B cell (primary cell): ENCODE measurements around the gene FGD4. TPM values are rescaled to one million over a fixed set of nuclear protein-coding genes. Genes with fewer than 3 reads are reported as not detected.

ENCODE experiments used
- ATAC-seq: fragments of 200-7000 bp; cut with Tn5 transposase; one replicate; pipeline ENCODE4 v1.10.0; 2021; ENCODE audit warnings: low read depth, mild to moderate bottlenecking, moderate number of reproducible peaks, moderate library complexity
- CTCF ChIA-PET: fragments of 350-600 bp; sonication (Branson Sonifier 250); formaldehyde crosslinking; loops from one replicate; lab custom pipeline; 2021; ENCODE audit warnings: antibody characterized with exemption, inconsistent platforms; lab: Charles Lee
- POLR2A ChIA-PET: fragments of 350-600 bp; sonication (Branson Sonifier 250); formaldehyde crosslinking; loops from one replicate; lab custom pipeline; 2021; ENCODE audit warnings: antibody characterized with exemption; lab: Charles Lee
- DNase-seq: peaks from one replicate; pipeline ENCODE4 v3.0.0; 2013
- H2AFZ ChIP-seq: 2 replicates; pipeline ENCODE4 v1.6.1; 2012; ENCODE audit warnings: mild to moderate bottlenecking, low read depth, low read length; ENCODE audit not compliant: insufficient read depth, poor library complexity, severe bottlenecking
- H3K27ac ChIP-seq, 2 donors: 1 replicate in 1 of 2; 2 replicates in 1 of 2; pipeline ENCODE4 v1.5.1; 2012 to 2013; ENCODE audit warnings: low read length in 2 of 2, mild to moderate bottlenecking in 2 of 2, moderate library complexity in 1 of 2
- H3K27me3 ChIP-seq, 4 experiments: fragments of 200-600 bp in 1 of 4; sonication (generic) in 1 of 4; replicated peaks in 1 of 4; 1 replicate in 2 of 4; 2 replicates in 2 of 4; pipeline versions ENCODE4 v1.6.1 to v1.7.0; 2013 to 2016; ENCODE audit warnings: low read length in 3 of 4, mild to moderate bottlenecking in 2 of 4, mixed read lengths in 1 of 4, moderate library complexity in 1 of 4; ENCODE audit not compliant: insufficient read depth in 4 of 4, control insufficient read depth in 3 of 4; ENCODE audit errors: control extremely low read depth in 1 of 4
- H3K36me3 ChIP-seq, 2 experiments: replicated peaks in 1 of 2; 1 replicate in 1 of 2; 2 replicates in 1 of 2; pipeline versions ENCODE4 v1.6.1 to v1.7.1; 2013; ENCODE audit warnings: low read length in 1 of 2; ENCODE audit not compliant: insufficient read depth in 2 of 2, control insufficient read depth in 1 of 2; ENCODE audit errors: control extremely low read depth in 1 of 2, extremely low read depth in 1 of 2
- H3K4me1 ChIP-seq, 2 donors: fragments of 200-600 bp in 1 of 2; sonication (generic) in 1 of 2; 1 replicate in 1 of 2; 2 replicates in 1 of 2; pipeline versions ENCODE4 v1.5.1 to v1.6.1; 2013 to 2017; ENCODE audit warnings: low read length in 2 of 2; ENCODE audit not compliant: control insufficient read depth in 2 of 2, insufficient read depth in 2 of 2
- H3K4me2 ChIP-seq: replicated peaks from 2 replicates; pipeline ENCODE3; 2012; ENCODE audit warnings: mild to moderate bottlenecking, low read depth, low read length; ENCODE audit not compliant: poor library complexity, severe bottlenecking
- H3K4me3 ChIP-seq, 5 experiments: fragments of 200-600 bp in 1 of 5; sonication (generic) in 1 of 5; 1 replicate in 3 of 5; 2 replicates in 2 of 5; pipeline versions ENCODE4 v1.5.1 to v1.7.0; 2011 to 2016; ENCODE audit warnings: low read length in 4 of 5, mild to moderate bottlenecking in 4 of 5, low read depth in 2 of 5, control low read depth in 1 of 5, moderate library complexity in 1 of 5; ENCODE audit not compliant: insufficient read depth in 1 of 5; ENCODE audit errors: control extremely low read depth in 1 of 5, extremely low read depth in 1 of 5
- H3K79me2 ChIP-seq: fragments of 200-600 bp; sonication (generic); one replicate; pipeline ENCODE4 v1.6.0; 2016; ENCODE audit warnings: low read length; ENCODE audit not compliant: control insufficient read depth, insufficient read depth
- H3K9ac ChIP-seq: fragments of 200-600 bp; sonication (generic); 2 replicates; pipeline ENCODE4 v1.6.1; 2017; ENCODE audit warnings: mild to moderate bottlenecking, low read length, moderate library complexity
- H3K9me3 ChIP-seq, 3 donors: one replicate each; pipeline versions ENCODE4 v1.6.1 to v1.7.1; 2013; ENCODE audit warnings: low read length in 2 of 3; ENCODE audit not compliant: control insufficient read depth in 2 of 3, insufficient read depth in 1 of 3; ENCODE audit errors: control extremely low read depth in 1 of 3
- H4K20me1 ChIP-seq: 2 replicates; pipeline ENCODE4 v1.6.0; 2012; ENCODE audit warnings: mild to moderate bottlenecking, low read length; ENCODE audit not compliant: insufficient read depth, control insufficient read depth, poor library complexity, severe bottlenecking
- H3K27ac Mint-ChIP-seq: one replicate; pipeline ENCODE4 v1.8.0; 2021; ENCODE audit warnings: mixed read lengths
- H3K27me3 Mint-ChIP-seq: one replicate; pipeline ENCODE4 v1.8.0; 2021; ENCODE audit warnings: mixed read lengths
- H3K4me1 Mint-ChIP-seq: one replicate; pipeline ENCODE4 v1.8.0; 2021; ENCODE audit warnings: mixed read lengths
- H3K4me3 Mint-ChIP-seq: one replicate; pipeline ENCODE4 v1.8.0; 2021; ENCODE audit warnings: mixed read lengths
- H3K9me3 Mint-ChIP-seq: one replicate; pipeline ENCODE4 v1.8.0; 2022; ENCODE audit warnings: mixed read lengths; ENCODE audit not compliant: insufficient read depth
- CTCF ChIP-seq: fragments of 200-600 bp; IDR thresholded peaks from one replicate; pipeline ENCODE4 v1.8.0; 2022; ENCODE audit warnings: antibody characterized with exemption, mild to moderate bottlenecking
- EZH2 ChIP-seq: IDR thresholded peaks from 2 replicates; pipeline ENCODE4 v1.6.1; 2012; ENCODE audit warnings: borderline replicate concordance, low read depth, mild to moderate bottlenecking, moderate library complexity, low read length; ENCODE audit not compliant: insufficient read depth, poor library complexity, severe bottlenecking
- WGBS: methylation state at CpG from one replicate; pipeline ENCODE4 v1.1.5; 2013; ENCODE audit warnings: missing lambda C conversion rate; ENCODE audit not compliant: insufficient coverage; 5-methylcytosine and 5-hydroxymethylcytosine counted together
- intact Hi-C: fragments of 100-400 bp; cut with micrococcal nuclease; formaldehyde crosslinking; loops from one replicate; pipeline ENCODE4 v1.10.0; 2022
- polyA plus RNA-seq: library from polyadenylated mRNA; depleted of rRNA; stranded (reverse); fragments of >200 nt; gene quantifications from 2 replicates; pipeline ENCODE4 v1.2.3, GENCODE V29; 2012
- total RNA-seq, 2 donors: library from RNA; stranded (reverse); fragments of 120-200 nt in 1 of 2; gene quantifications; 1 replicate in 1 of 2; 2 replicates in 1 of 2; pipeline versions ENCODE4 v1.2.3 to v1.2.4, GENCODE V29; 2013 to 2022

FGD4 gene
- total and polyA plus RNA-seq, 2 donors (not counting 1 experiment from before 2014, with no cell fraction given), result 2.1 to 2.8 TPM

GRCh38 chr12:32407795-32408194, 8.4 kb downstream of the FGD4 start:
- Histone ChIP-seq H3K79me2 (no peaks in the 10 kb centered on the region), H3K9me3 (no peaks in the 10 kb centered on the region), H3K9ac (no peak overlapping the region), H3K27me3 (peaks cover 0 to 2% (median under 1%) of the 10 kb centered on the region in 4 experiments), H2AFZ (no peak overlapping the region), H3K36me3 (no peaks in the 10 kb centered on the region), H3K4me3 (no peak overlapping the region), H3K4me2 (no peak overlapping the region), H3K27ac (no peak overlapping the region), H3K4me1 (no peaks in the 10 kb centered on the region), H4K20me1 (no peaks in the 10 kb centered on the region)
- ATAC-seq (no peak), DNase-seq (no peak)
- TF ChIP-seq EZH2, result no peak
- TF ChIP-seq CTCF, result no peak
- POLR2A ChIA-PET, result no interaction called here
- H3K27me3 Mint-ChIP-seq, result peaks cover 21% of the 10 kb centered on the region
- CTCF ChIA-PET, result no interaction called here
- H3K9me3 Mint-ChIP-seq, result no peaks in the 10 kb centered on the region
- intact Hi-C loops, result no loop called here
- H3K4me1 Mint-ChIP-seq, result no peaks in the 10 kb centered on the region
- H3K27ac Mint-ChIP-seq, result no peak overlapping the region
- WGBS, result 100% methylated on average over 1 of the region's 3 CpGs
- no peak overlapping the region for H3K4me3 Mint-ChIP-seq

GRCh38 chr12:32413412-32413811, 14.1 kb downstream of the FGD4 start:
- intact Hi-C loops, result no loop called here
- Histone ChIP-seq H3K27me3 (no peaks in the 10 kb centered on the region), H3K36me3 (no peaks in the 10 kb centered on the region), H3K4me2 (no peak overlapping the region), H3K4me3 (no peak overlapping the region), H3K4me1 (no peaks in the 10 kb centered on the region), H3K9ac (no peak overlapping the region), H2AFZ (no peak overlapping the region), H3K9me3 (peaks cover 0 to 1% (median 0%) of the 10 kb centered on the region in 3 donors), H3K79me2 (no peaks in the 10 kb centered on the region), H4K20me1 (no peaks in the 10 kb centered on the region), H3K27ac (no peak overlapping the region)
- TF ChIP-seq EZH2 (no peak), CTCF (no peak)
- WGBS, result 100% methylated on average over 1 of the region's 3 CpGs
- Mint-ChIP-seq H3K4me1 (no peaks in the 10 kb centered on the region), H3K27me3 (peaks cover 15% of the 10 kb centered on the region), H3K27ac (no peak overlapping the region), H3K9me3 (no peaks in the 10 kb centered on the region), H3K4me3 (no peak overlapping the region)
- DNase-seq (no peak), ATAC-seq (no peak)
- ChIA-PET POLR2A (no interaction called here), CTCF (no interaction called here)
